Right renal cortex interstitium (tissue), 3 donors: Measurements from ENCODE around the gene ITGB1BP1. TPM values are rescaled to one million over a fixed set of nuclear protein-coding genes. Genes with fewer than 3 reads are reported as not detected.

Source experiments
- DNase-seq, 3 donors: peaks; one replicate each; pipeline ENCODE4 v3.0.0-alpha.2; 2013; ENCODE audit warnings: low read depth in 3 of 3, low spot score in 2 of 3
- polyA plus RNA-seq, 3 donors: library from polyadenylated mRNA; unstranded; fragments of 120-200 nt; gene quantifications; one replicate each; pipeline ENCODE4 v1.2.1, GENCODE V29; 2013; ENCODE audit not compliant: insufficient read length in 3 of 3

ITGB1BP1 gene
- polyA plus RNA-seq, 3 donors: 66.0 to 86.4 (median 73.3) TPM

- no peak for DNase-seq
Measured at GRCh38 chr2:9380702-9381628, 42.4 kb downstream of the ITGB1BP1 start.

DNA sequence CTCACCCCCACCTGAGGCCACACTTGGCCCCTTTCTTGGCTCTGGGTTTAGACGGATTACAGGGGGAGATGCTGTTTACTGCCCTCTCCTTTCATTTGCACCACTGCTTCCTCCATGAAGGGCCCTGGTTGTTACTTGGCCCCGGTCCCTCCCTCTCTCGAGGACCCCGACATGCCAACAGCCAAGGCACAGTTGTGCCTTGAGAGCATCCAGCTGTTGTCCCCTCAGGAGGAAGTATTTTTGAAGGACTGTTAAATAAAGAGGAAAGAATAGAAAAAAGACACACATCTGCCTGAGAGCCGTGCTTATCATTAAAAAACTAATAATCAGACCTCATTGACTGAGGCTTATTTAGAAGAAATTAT is 44.0 kb downstream of the ITGB1BP1 start:
- DNase-seq: no peak

GRCh38 chr2:9378433-9379390 is 44.6 kb downstream of the ITGB1BP1 start:
- DNase-seq: no peak

DNA sequence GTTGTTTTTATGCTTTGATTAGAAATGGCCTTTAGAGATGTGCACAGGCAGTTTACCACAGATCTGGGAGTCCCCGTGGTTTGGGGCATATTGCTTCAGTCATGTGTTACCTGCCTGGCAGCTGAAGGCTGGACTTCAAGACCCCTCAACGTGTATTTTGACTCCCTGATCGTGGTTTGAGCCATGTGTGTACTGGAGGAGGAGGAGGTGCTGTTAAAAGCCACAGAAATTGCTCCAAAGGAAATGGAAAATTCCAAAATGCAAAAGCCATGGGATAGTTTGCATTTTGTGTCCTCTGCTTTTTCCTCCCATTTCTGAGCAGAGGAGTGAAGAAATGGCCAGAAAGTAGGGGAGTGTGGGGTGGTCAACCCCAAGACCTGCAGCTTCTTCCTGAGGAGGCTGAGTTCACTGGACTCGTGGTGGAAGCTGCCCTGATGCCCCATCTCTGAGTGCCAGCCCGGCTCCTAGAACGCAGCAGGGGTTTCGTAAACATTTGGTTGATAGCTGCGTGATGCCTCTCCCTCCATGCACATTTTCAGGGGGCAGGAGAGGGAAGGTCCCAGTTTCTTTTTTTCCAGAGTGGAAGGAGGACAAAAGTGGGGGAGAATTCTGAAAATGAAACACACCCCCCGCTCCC is 45.7 kb downstream of the ITGB1BP1 start:
- DNase-seq: no peak

DNA sequence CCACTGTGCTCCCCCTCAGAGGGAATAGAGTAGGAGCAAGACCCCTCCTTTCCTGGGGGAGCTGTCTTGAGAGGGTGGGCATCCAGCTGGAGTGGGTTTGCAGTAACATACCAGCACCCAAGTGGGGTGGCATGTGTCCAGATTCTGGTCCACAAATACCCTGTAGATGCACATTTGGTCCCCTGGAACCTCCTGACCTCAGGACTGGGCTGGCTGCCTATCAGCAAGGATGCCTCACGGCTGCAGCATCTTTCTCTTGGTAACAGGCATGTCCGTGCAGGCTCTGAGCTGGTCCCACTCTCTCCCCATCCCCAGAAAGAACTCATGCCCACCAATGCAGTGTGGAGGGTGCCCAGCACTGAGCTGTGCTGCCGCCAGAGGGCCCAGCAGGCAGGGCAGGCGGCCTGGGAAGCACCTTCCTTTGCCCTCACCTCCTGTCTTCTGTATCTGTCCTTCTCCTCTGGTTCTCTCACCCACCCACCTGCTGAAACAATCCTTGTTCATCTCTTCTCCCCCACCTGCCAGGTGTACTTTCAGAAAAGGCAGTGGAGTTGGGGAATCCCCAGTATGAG is 47.4 kb downstream of the ITGB1BP1 start:
- no peak for DNase-seq

DNA sequence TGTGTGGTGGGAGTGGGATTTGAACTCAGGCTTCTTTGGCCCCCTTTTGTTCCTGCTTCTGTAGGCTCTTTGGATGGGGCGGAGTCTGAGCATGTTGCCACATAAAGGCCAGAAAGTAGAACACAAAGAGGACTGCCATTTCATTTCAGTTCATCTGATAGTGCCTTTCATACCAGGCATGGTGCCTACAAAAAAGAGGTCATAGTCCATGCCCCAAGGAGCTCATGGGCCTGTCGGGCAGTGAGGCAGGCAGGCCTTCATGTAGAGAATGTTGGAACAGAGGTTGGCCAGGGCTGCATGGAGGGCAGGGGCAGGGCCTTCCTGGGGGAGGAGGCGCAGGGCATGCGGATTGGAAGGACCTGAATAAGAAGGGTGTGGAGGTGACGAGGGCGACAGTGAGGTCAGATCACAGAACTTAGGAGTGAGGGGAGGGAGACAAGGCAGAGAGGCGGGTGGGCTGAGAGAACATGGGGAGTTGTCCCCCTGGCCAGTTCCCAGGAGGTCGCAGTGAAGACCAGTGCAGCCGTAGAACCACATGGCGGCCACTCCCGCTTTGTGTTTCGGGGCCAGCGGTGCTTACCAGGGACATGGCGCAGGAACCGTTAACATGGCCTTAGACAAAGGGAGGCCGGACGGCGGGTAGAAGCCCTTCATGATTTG is 49.1 kb downstream of the ITGB1BP1 start:
- DNase-seq: no peak

DNA sequence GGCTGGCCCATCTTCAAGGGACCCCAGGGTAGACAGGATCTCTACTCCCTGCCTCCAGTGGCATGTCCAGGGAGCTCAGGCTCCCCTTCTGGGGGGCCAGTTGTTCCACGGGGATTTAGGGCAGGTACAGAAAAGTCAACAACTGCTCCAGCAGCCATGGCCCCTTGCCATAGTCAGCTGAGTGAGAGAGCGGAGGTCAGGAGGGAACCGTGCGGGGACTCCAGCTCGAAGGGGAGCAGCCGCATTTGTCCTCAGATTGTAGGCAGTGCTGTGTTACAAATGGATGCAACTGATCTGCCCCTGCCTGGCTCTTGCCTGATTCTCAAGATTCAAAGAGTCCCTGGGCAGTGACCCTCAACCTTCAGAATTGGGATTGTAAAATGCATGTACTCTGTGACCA is 49.9 kb downstream of the ITGB1BP1 start:
- no peak for DNase-seq

GRCh38 chr2:9373047-9373446 is 50.3 kb downstream of the ITGB1BP1 start:
- DNase-seq: no peak

DNA sequence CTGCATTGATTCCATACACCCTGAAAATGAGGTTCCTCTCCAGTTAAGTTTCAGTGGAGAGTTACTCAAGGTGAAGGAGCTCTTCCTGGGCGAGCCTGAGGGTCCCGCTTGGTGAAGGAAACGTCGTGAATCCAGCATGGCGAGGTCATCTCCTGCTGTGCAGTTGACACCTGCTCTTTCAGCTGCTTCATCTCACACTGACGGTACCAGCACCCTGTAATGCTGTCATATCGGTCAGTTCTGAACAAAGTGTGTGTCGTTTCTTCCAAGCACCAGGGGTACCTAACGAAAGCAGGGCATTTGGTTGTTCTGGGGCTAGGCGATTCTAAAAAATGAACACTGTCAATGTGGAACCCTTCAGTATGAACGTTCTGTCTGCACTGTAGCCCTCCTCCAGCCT is 52.6 kb downstream of the ITGB1BP1 start:
- DNase-seq: no peak

GRCh38 chr2:9366026-9366425 is 57.3 kb downstream of the ITGB1BP1 start:
- no peak for DNase-seq

DNA sequence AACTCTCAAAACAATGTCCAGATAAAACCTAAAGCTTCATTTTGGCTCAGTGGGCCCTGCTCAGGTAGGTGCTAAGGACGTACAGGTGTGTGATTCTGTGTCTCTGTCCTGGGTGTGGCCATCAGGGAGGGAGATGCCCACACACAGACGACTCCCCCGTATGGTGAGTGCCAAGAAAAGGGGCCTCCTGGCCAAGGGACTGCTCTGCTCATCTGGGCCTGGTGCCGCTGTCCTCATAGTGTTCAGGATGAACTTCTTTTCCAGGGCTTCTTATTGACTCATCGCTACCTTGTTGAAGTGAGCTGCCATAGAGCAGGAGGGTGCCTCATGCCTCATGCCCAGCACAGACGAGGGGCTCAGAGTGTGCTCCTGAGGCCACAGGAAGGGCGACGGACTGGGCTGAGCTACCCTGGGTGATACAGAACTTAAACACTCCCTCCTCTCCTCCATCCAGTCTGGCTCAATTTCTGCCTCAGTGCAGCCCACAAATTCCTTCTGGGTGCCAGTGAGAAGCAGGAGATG is 57.8 kb downstream of the ITGB1BP1 start:
- no peak for DNase-seq

DNA sequence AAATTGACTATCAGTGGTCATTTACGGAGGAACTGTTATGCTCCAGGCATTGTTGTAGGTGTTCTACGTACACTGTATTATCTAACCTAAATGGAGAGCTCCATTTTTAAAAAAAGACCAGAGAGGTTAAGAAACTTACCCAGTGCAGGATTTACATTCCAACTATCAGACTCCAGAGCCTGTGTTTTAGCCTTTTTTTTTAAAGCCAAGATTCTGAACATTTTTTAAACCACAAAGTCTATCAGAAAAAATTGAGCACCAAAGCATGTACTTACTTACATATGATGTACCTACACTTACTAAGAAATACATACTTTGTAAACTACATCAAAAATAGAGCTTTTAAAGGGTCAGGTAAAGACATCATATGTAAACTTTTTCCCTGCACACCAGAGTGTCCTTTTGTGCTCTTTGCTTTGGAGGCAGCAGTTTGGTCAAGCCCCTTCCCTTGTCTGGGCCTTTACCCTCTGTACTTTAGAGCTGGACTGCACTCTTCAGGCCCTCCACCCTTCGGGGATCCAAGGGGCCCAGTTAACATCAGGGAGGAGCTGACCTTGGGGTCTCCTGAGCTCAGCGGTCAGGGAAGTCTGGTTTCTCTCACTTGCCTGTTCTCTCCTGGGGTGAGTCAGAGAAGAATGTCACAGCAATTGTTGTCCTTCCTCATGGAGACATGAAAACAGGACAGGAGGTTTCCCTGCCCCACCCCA is 58.4 kb downstream of the ITGB1BP1 start:
- DNase-seq: no peak

GRCh38 chr2:9364373-9364772 is 59.0 kb downstream of the ITGB1BP1 start:
- no peak for DNase-seq

GRCh38 chr2:9360701-9361100 is 62.6 kb downstream of the ITGB1BP1 start:
- DNase-seq: no peak

GRCh38 chr2:9360110-9360509 is 63.2 kb downstream of the ITGB1BP1 start:
- no peak for DNase-seq

GRCh38 chr2:9359463-9359862 is 63.9 kb downstream of the ITGB1BP1 start:
- DNase-seq: no peak

GRCh38 chr2:9358846-9359245 is 64.5 kb downstream of the ITGB1BP1 start:
- no peak for DNase-seq

GRCh38 chr2:9356261-9356660 is 67.1 kb downstream of the ITGB1BP1 start:
- DNase-seq: no peak

GRCh38 chr2:9355716-9356115 is 67.6 kb downstream of the ITGB1BP1 start:
- no peak for DNase-seq
